HEK293 (cell line): ENCODE results near the gene RHOU.

Experiments used
- AEBP2 ChIP-seq: fragments of 450-650 bp; formaldehyde crosslinking; IDR thresholded peaks from 2 replicates; pipeline ENCODE4 v1.5.1; 2016; ENCODE audit warnings: missing biosample characterization, missing genetic modification characterization, borderline replicate concordance
- CTCF ChIP-seq: fragments of 450-650 bp; formaldehyde crosslinking; IDR thresholded peaks from 2 replicates; pipeline ENCODE4 v1.5.1; 2016; ENCODE audit warnings: missing biosample characterization, missing genetic modification characterization
- REST ChIP-seq: fragments of 450-650 bp; formaldehyde crosslinking; IDR thresholded peaks from 2 replicates; pipeline ENCODE4 v1.5.1; 2016; ENCODE audit warnings: missing biosample characterization, missing genetic modification characterization
- SETDB1 ChIP-seq: IDR thresholded peaks from one replicate; pipeline ENCODE4 v1.6.1; 2017; ENCODE audit warnings: mild to moderate bottlenecking, low read length, moderate library complexity, mixed read lengths; ENCODE audit not compliant: insufficient read length
- ZFHX2 ChIP-seq: fragments of 450-650 bp; formaldehyde crosslinking; conservative IDR thresholded peaks from 2 replicates; pipeline ENCODE4 v1.5.1; 2016; ENCODE audit warnings: missing biosample characterization, missing genetic modification characterization
- ZNF302 ChIP-seq: fragments of 450-650 bp; formaldehyde crosslinking; IDR thresholded peaks from 2 replicates; pipeline ENCODE4 v1.5.1; 2016; ENCODE audit warnings: missing biosample characterization, missing genetic modification characterization, low read depth
- ZNF324 ChIP-seq: fragments of 450-650 bp; formaldehyde crosslinking; IDR thresholded peaks from 2 replicates; pipeline ENCODE4 v1.5.1; 2016; ENCODE audit warnings: missing biosample characterization, missing genetic modification characterization
- ZNF354C ChIP-seq: fragments of 450-650 bp; formaldehyde crosslinking; IDR thresholded peaks from 2 replicates; pipeline ENCODE4 v1.5.1; 2016; ENCODE audit warnings: missing biosample characterization, missing genetic modification characterization, low read depth, borderline replicate concordance
- ZNF610 ChIP-seq: fragments of 450-650 bp; formaldehyde crosslinking; IDR thresholded peaks from 2 replicates; pipeline ENCODE4 v1.5.1; 2016; ENCODE audit warnings: missing biosample characterization, missing genetic modification characterization, borderline replicate concordance
- ZNF792 ChIP-seq: fragments of 450-650 bp; formaldehyde crosslinking; IDR thresholded peaks from 2 replicates; pipeline ENCODE4 v1.5.1; 2016; ENCODE audit warnings: missing biosample characterization, missing genetic modification characterization

- no peak for TF ChIP-seq ZNF324 (tag by site-specific recombination)
- no peak for TF ChIP-seq ZNF302 (tag by site-specific recombination)
- TF ChIP-seq ZNF610 = no peak
- no peak for TF ChIP-seq REST
- no peak for TF ChIP-seq CTCF (tag by site-specific recombination)
- TF ChIP-seq ZNF792 (tag by site-specific recombination) = no peak
- no peak for TF ChIP-seq SETDB1
- no peak for TF ChIP-seq ZFHX2 (tag by site-specific recombination)
- TF ChIP-seq ZNF354C (tag by site-specific recombination) = no peak
- TF ChIP-seq AEBP2 = no peak
Measured at GRCh38 chr1:228753287-228753686, 18.0 kb downstream of the RHOU start.
